GM18873 (cell line): Measurements from ENCODE around the gene MYO5B.

ENCODE experiments used
- ATAC-seq: cut with Tn5 transposase; IDR thresholded peaks from one replicate; pipeline ENCODE4 v1.9.1; 2021; ENCODE audit warnings: mild to moderate bottlenecking, moderate library complexity, moderate number of reproducible peaks; ENCODE audit not compliant: unreplicated experiment, low FRiP score

The MYO5B gene

GRCh38 chr18:50154420-50154819 lies 40.5 kb downstream of the MYO5B start:
- ATAC-seq, result no peak

- no peak for ATAC-seq
Measured at GRCh38 chr18:50152900-50153299, 42.0 kb downstream of the MYO5B start.

- no peak for ATAC-seq
Measured at GRCh38 chr18:50151926-50152325, 43.0 kb downstream of the MYO5B start.

- ATAC-seq, result no peak
Measured at GRCh38 chr18:50144540-50144939, 50.4 kb downstream of the MYO5B start.

- ATAC-seq, result no peak
Measured at GRCh38 chr18:50143886-50144285, 51.1 kb downstream of the MYO5B start.

- no peak for ATAC-seq
Measured at GRCh38 chr18:50143294-50143693, 51.7 kb downstream of the MYO5B start.

- ATAC-seq, result no peak
Measured at GRCh38 chr18:50142441-50143120, 52.4 kb downstream of the MYO5B start.

GRCh38 chr18:50138181-50139064 lies 56.5 kb downstream of the MYO5B start:
- no peak for ATAC-seq

GRCh38 chr18:50135903-50136302 lies 59.0 kb downstream of the MYO5B start:
- ATAC-seq, result no peak

GRCh38 chr18:50133526-50133925 lies 61.4 kb downstream of the MYO5B start:
- no peak for ATAC-seq

- ATAC-seq, result no peak
Measured at GRCh38 chr18:50131591-50131990, 63.4 kb downstream of the MYO5B start.

GRCh38 chr18:50128506-50129271 lies 66.3 kb downstream of the MYO5B start:
- no peak for ATAC-seq

- ATAC-seq, result no peak
Measured at GRCh38 chr18:50127516-50128210, 67.3 kb downstream of the MYO5B start.

GRCh38 chr18:50126471-50126870 lies 68.5 kb downstream of the MYO5B start:
- ATAC-seq, result no peak

GRCh38 chr18:50125456-50125855 lies 69.5 kb downstream of the MYO5B start:
- no peak for ATAC-seq

- ATAC-seq, result no peak
Measured at GRCh38 chr18:50119296-50119695, 75.7 kb downstream of the MYO5B start.

GRCh38 chr18:50117863-50118262 lies 77.1 kb downstream of the MYO5B start:
- ATAC-seq, result no peak

- no peak for ATAC-seq
Measured at GRCh38 chr18:50115095-50115494, 79.9 kb downstream of the MYO5B start.

GRCh38 chr18:50114448-50114847 lies 80.5 kb downstream of the MYO5B start:
- ATAC-seq, result no peak

- no peak for ATAC-seq
Measured at GRCh38 chr18:50113726-50114125, 81.2 kb downstream of the MYO5B start.
